GM18870 (cell line): ENCODE measurements around the gene C5.
"Not testable (repeated sequence)": the region's sequence is repeated elsewhere in the genome, so short reads cannot be mapped to it uniquely, and the experiment has no call there.

Source experiments
- ATAC-seq: cut with Tn5 transposase; IDR thresholded peaks from one replicate; pipeline ENCODE4 v1.9.1; 2021; ENCODE audit warnings: moderate library complexity; ENCODE audit not compliant: unreplicated experiment

C5 gene

DNA sequence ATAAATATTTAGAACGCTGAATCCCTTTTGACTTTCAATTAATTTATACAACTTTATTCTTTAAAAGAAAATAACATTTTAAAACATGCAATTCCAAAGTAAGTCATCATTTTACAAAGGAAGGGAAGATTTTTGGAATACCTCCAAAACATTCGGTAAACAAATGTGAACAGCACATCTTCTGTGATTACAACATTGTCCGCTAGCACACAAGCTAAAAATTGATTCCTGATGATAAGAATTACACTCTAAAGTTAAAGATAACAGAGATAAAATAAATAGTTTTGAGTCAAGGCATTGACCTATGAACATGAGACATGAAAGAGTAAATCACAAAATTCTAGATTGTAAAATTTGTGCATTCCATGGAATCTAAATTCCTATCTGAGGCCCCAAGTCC lies 67.2 kb downstream of the C5 start:
- ATAC-seq, result no peak

DNA sequence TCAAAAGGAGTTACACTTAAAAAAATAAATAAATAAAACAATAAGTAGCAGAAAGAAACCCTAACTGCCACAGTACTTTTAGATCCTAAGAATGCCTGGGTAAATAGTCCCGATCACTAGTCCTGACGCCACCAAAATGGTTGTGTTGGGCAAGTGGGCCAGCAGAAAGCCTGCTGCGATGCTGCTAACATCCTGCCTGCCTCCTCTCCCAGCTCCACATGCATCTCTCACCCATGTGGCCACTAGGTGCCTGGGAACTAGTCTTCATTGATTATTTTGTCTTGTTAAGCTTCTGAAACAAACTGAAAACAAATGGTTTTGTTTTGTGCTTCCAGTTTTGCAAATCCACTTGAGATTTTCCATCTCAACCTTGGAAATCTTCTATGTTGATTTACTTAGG lies 69.1 kb downstream of the C5 start:
- ATAC-seq, result no peak

DNA sequence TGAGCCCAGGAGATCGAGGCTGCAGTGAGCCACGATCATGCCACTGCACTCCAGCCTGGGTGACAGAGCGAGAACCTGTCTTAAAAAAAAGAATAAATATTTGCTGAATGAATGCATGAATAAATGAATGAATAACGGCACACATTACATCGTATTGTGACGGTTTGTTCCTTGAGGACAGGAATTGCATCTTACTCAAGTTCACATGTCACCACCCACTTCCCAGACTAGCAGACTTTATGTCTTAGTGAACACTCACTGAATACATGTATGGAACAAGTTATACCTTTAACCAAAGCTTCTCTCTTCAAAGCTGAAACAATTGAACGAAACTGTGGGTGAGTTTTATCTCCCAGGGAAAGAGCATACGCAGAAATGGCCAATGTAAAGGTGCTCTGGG lies 70.3 kb downstream of the C5 start:
- ATAC-seq, result no peak

DNA sequence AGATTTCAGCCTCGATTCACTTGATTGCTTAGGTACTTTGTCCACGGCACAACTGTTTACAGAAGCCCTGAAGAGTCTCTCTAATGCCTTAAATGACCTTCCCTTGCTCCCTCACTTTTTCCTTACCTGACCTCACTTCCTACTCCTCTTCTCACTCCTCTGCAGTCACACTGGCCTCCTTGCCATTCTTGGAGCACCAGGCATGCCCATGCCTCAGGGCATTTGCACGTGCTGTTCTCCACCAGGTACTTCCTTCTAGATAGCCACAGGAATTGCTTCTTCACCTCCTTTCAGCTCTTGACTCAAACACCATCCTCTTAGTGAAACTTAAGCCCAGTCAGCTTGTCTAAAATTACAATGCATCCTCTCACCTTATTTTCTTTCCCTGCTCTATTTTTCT lies 71.1 kb downstream of the C5 start:
- ATAC-seq, result no peak

DNA sequence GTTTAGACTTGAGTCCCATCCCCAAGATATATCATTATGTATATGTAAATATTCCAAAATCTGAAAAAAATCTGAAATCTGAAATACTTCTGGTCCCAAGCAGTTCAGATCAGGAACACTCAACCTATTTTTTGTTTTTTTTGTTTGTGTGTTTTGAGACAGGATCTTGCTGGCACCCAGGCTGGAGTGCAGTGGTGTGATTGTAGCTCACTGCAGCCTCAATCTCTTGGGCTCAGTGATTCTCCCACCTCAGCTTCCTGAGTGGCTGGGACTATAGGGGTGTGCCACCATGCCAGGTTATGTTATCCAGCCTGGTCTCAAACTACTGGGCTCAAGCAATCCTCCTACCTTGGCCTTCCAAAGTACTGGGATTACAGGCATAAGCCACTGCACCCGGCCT lies 72.8 kb downstream of the C5 start:
- ATAC-seq, result no peak

DNA sequence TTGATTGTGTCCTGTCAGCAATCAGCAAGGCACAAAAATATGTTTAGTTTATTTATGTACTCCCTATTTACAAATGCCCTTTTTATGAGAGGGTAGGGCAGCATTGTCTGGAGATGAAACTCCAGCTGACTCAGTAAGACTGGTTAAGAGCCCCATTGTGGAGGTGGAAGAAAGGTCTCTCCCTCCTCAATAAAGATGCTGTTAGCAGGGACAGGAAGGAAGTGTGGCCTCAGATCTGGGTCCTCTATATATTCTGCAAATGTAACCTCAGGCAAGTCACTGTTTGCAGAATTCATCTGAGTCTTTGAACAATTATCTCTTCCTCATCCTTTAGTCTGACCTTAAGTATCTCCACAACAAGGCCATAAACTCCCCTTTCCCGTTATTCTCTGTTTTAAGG lies 75.2 kb downstream of the C5 start:
- ATAC-seq, result no peak

DNA sequence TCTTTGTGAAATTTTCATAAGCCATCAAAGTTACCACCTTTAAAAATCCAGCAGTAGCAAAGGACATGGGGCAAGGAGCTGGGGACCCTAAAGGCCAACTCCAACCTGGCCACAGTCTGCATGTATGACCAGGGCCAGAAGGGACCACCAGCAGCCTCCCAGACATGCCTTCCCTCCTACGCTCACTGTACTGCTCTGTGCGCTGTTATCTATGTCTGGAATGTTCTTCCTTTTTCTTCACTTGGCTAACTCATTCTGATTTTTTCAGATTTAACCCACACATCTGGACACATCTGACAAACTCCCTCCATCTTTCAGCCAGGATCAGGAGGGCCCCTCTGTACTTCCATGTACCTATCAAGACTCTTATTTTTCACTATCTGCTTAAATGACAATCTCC lies 75.9 kb downstream of the C5 start:
- ATAC-seq, result no peak

DNA sequence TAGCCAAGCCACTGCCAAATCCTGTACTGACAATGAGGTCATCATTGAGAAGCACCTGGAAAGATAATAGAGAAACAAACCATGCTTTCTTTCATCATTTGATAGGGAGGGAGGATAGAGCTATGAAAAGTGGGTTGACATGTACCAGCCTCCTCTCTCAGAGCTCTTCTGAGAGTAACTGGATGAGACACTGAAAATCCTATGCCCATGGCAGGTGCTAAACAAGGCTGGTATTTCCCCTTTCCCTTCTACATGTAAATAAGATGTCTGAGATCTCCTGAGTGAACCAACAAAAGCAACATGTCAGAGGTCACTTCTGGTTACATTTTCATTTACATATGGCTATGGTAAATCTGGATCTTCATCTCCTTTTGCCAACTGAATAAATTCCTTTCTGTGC lies 78.1 kb downstream of the C5 start:
- no peak for ATAC-seq

DNA sequence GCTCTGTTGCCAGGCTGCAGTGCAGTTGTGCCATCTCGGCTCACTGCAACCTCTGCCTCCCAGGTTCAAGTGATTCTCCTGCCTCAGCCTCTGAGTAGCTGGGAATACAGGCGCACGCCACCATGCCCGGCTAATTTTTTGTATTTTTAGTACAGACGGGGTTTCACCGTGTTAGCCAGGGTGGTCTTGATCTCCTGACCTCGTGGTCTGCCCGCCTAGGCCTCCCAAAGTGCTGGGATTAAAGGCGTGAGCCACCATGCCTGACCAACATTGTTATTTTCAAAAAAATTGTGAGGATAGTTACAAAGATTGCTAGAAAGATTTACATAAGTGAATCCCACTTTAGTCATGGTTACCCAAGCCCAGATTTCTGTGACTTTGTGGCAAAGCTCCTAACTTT lies 78.6 kb downstream of the C5 start:
- ATAC-seq, result not testable (repeated sequence)

DNA sequence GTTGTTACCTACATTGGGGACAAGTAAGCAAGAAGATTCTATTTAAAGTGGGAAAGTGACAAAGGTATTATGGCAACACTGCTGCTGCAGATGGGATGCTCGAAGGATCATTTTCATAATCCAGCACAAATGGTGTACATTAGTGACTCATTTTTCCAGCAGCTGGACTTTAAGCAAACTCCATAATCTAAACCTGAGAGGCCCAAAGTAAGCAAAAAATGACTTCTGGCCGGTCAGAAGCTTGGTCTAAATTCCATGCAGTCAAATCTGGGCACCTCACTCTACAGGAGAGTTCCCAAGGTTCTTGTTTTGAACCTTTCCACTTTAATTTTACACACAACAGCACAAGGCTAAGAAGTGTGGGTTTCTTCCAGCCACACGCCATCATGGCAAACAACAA lies 79.8 kb downstream of the C5 start:
- ATAC-seq, result no peak

DNA sequence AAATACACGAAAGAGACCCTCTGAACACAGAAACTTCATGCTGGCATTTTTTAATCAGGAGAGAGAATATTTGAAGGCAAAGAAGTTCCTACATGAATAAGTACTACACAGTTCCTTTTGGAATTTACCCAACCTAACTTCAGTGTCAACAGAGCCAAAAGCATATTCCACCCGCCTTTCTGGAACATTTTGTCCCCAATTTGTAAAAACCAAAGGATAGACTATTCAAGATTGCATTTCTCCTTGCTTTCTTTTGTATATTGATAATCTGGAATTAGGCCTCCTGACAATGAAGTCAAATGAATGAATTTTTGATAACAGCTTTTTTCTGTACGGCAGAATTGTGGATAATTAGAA lies 84.1 kb downstream of the C5 start:
- ATAC-seq, result no peak

DNA sequence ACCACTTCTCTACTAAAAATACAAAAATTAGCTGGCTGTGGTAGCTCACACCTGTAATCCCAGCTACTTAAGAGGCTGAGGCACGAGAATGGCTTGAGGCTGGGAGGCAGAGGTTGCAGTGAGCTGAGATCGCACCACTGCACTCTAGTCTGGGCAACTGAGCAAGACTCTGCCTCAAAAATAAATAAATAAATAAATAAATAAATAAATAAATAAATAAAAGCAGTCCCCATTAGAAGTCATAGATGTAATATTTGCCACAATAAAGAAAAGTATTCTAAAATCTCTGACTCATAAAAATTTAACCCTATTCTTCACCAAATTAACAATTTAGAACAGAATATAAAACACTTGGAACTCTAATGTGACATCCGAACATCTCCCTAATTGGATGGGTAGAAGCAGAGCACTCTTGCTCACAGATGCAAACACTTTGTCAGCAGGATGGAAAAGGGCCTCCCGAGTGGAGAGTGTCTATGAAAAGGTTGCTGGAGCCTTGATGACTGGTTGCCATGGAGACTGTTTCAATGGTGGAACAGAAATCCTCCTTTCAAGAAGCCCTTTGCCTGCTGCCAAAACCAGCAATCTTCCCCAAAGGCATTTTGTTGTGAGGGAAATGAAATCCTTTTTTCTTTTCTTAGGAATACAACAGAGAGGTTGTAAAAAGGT lies 84.6 kb downstream of the C5 start:
- no peak for ATAC-seq

DNA sequence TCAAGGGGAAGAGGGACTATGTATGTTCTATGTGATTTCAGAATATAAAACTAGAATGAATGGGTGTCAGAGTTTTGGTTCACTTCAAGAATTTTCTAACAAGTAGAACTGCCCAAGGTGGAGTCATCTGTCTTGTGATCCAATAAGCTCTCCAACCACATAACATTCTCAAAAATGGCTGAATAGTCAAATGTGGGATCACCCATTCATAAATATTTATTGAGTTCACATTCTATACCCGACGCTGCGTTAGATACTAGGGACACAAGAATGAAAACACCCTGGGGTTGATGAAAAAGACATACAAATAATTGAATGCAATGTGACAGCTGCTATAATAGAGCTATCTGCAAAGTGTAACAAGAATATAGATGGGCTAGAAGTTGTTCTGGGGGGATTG lies 88.1 kb downstream of the C5 start:
- ATAC-seq, result no peak

DNA sequence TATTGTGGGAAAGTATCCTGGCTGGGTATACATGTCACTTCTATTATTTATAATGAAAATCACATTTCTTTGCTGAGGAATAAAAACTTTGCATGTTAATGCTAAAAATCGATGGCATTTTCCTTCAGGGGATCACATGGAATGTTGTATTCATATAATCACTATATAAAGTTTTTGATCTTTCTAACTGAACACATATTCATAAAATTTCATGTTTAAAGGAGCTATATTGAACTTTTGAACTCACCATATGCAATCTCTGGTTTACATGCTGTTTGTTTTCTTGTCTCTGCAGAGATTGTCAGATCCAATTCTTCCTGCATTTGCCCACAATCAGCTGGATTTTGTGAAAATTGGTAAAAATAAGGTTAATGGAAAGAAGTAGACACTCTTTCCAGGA lies 90.1 kb downstream of the C5 start:
- ATAC-seq, result no peak

DNA sequence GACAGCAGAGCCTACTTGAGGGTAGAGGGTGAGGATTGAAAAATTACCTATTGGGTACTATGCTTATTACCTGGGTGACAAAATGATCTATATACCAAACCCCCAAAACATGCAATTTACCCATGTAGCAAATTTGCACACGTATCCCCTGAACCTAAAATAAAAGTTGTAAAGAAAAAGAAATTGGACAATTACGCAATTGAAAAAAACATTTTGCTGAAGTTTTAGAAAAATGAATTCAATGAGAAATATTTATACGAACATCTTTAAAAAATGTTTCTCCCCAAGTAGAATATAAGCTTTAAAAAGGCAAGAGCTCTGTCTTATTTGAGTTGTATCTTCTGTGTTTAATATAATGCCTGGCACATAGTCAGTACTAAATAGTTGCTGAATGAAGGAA lies 93.2 kb downstream of the C5 start:
- ATAC-seq, result no peak

DNA sequence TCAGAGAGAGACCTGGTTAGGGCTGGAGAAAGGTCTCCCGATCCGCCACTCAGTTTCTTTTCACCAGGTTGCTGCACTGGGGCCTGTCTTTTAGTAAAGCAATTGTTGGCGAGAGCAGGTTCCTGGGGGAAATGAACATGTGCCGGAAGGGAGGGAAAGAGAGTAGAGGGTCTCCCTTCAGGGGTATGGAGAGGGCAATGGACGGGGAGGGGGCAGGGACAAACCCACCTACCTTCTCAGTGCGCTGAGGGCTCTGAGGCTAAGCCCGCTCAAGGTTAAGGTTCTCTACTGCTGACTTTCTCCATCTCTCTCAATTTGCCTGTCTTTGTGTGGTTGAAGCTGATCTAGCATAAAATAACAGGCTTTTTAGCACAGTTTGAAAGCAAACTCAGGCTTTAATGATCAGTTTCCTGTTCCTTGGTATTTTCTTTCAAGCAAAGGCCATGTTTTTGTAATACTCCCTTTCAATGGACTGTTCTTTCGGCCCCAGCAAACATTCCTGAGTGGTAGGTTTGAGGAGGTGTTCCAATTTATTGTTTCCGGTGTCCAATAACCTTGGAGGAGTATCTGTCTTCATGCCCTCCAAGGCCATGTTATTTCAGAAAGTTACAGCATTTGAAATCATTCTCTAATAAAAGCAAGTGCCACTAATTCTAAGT lies 98.0 kb downstream of the C5 start:
- no peak for ATAC-seq

DNA sequence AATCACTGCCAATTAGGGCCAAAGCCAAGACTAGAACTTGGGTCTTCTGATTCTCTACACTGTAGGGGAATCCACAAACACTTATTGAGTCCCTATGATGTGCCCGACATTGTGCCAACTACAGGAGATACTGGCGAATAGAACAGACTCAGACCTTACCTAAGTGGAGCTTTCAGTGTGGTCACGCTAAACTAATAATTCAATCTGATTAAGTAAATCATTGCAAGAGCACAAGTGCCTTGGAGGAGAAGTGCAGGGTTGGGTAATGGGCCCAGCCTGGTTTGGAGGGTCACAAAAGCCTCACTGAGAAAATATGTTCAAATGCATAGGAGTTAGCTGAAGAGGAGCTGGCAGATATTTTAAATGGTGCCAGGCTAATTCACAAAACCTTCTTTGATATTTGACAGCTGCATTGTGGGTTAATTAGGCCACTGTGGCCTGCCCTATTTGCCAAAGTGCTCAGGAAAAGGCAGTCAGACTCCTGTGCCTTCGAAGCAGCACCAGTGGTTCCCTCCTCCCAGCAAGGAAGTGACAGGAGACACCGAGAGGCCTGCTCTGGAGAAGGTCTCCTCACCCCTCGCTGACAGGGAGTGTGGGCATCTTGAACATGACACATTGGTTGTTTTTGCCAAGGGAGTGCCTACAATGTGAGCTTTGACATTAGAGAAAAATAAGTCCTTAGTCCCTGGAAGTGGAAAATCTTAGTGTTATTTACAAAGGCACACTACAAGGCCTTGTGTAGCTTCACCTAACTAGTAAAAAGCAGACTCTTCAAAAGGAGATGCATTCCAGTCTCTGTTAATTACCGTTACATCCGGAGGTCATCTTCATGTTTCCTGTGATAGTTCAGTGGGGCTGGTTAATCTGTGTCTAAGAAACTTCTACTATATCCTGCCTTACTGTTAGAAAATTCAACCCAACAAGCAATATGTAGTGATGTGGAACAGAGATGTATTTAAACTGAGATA lies 99.4 kb downstream of the C5 start:
- ATAC-seq, result no peak

DNA sequence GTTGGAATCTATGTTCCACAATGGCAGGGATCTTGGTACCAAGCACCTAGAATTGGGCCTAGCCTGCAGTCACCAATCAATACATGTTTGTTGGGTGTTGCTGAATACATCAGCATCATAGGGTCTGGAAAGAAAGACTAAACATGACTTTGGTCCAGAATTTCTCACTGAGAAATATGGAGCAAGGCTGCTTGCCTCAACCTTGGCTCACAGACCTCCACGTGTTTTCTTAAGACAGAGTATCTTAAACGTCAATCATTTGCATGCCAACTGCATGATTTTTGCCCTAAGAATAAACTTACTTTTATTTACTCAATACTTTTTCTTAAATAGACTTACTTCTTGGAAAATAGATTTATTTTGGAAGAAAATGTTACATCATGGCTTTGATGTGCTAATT lies 100.8 kb downstream of the C5 start:
- no peak for ATAC-seq

DNA sequence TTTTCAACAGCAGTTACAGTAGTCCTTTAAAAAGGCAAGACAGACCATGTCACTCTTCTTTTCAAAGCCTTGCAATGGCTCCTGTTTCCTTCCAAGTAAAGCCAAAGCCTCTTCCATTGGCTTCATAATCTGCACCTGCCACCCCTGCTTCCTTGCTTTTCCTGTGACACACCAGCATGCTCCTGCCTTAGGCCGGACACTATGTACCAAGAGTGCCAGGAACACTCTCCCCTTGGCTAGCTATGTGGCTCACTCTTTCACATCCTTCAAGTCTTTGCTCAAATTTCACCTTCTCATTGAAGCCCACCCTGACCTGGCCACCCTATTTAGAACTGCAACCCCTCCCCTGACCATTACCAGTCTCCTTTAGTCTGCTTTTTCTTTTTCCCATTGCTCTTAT lies 101.3 kb downstream of the C5 start:
- ATAC-seq, result no peak

DNA sequence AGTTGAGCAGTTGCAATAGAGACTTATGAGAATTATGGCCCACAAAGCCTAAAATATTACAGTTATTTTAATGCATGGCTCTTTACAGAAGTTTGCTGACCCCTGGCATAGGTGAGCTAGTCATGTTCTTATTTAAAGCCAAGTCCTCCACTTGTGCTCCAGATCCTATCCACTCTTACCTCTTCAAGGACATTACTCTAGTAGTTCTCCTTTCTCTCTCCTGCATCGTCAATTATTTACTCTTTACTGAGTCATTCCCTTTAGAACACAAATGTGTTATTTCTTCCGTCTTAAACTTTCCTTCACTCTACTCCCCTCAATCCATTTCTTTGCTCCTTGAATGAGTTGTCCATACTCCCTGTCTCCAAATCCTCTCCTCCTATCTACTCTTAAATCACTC lies 102.9 kb downstream of the C5 start:
- ATAC-seq, result no peak

DNA sequence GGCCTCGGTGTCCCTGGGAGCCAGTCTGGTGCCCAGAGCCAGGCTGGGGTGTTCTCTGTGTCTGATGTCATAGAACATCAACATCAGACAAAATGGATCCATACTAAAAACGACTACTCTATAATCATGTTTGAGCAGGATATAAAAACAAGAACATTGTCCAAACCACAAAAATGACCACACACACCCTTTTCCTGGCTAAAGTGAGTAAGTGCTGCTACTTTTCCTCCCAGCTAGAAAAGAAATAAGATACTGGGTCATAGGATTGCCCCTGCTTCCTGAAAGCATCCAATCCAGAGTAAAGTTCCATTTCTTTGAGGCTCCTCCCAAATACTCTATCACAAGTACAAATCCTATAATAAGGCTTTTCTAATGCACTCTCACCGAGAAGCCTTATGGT lies 103.8 kb downstream of the C5 start:
- ATAC-seq, result no peak

DNA sequence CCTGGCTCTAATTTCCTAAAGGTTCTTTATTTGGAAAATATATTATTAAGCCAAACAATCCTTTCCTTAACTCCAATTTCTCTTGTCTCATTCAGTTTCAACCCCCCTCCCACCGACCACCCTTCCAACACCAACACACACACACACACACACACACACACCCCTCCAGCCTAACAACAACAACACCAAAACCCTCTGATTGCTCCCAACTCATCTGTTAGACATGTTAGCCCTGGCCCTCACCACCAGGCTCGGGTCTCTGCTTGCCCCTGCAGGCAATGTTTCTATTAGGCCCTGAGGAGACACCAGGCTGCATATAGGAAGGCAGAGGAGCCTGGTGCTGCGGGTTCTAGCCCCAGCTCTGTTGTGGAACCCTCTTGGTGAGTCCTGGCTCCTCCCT lies 105.1 kb downstream of the C5 start:
- no peak for ATAC-seq
